HG02759 (cell line): ENCODE measurements around the gene KIAA1755.

Experiments
- ATAC-seq: cut with Tn5 transposase; IDR thresholded peaks from one replicate; pipeline ENCODE4 v1.9.1; 2021; ENCODE audit warnings: mild to moderate bottlenecking, moderate library complexity; ENCODE audit not compliant: unreplicated experiment

The KIAA1755 gene

GRCh38 chr20:38221119-38221589, 39.4 kb downstream of the KIAA1755 start:
- no peak for ATAC-seq

GRCh38 chr20:38220587-38221118, 39.9 kb downstream of the KIAA1755 start:
- no peak for ATAC-seq

- ATAC-seq = no peak
Observed at GRCh38 chr20:38219006-38219950, 41.3 kb downstream of the KIAA1755 start.

GRCh38 chr20:38218566-38218885, 42.0 kb downstream of the KIAA1755 start:
- ATAC-seq = no peak

GRCh38 chr20:38217791-38218565, 42.6 kb downstream of the KIAA1755 start:
- no peak for ATAC-seq

- no peak for ATAC-seq
Observed at GRCh38 chr20:38216746-38217595, 43.6 kb downstream of the KIAA1755 start.

GRCh38 chr20:38216201-38216600, 44.3 kb downstream of the KIAA1755 start:
- no peak for ATAC-seq

- ATAC-seq = no peak
Observed at GRCh38 chr20:38215194-38216182, 45.0 kb downstream of the KIAA1755 start.

- no peak for ATAC-seq
Observed at GRCh38 chr20:38214256-38215193, 46.0 kb downstream of the KIAA1755 start.

- no peak for ATAC-seq
Observed at GRCh38 chr20:38213607-38213940, 47.0 kb downstream of the KIAA1755 start.

- ATAC-seq = no peak
Observed at GRCh38 chr20:38212806-38213606, 47.5 kb downstream of the KIAA1755 start.

GRCh38 chr20:38211200-38212097, 49.1 kb downstream of the KIAA1755 start:
- ATAC-seq = no peak

GRCh38 chr20:38210741-38211140, 49.8 kb downstream of the KIAA1755 start:
- ATAC-seq = no peak

GRCh38 chr20:38209736-38210405, 50.7 kb downstream of the KIAA1755 start:
- no peak for ATAC-seq

- no peak for ATAC-seq
Observed at GRCh38 chr20:38209054-38209675, 51.4 kb downstream of the KIAA1755 start.

GRCh38 chr20:38208523-38208922, 52.0 kb downstream of the KIAA1755 start:
- no peak for ATAC-seq
